HG03571 (cell line): ENCODE results near the gene GABRA4.
A peak's percentile ranks its signal among the peaks of the same experiment; 100 is the strongest.

ENCODE experiments used
- ATAC-seq: cut with Tn5 transposase; IDR thresholded peaks from one replicate; pipeline ENCODE4 v1.9.1; 2021; ENCODE audit not compliant: unreplicated experiment

Gene GABRA4

DNA sequence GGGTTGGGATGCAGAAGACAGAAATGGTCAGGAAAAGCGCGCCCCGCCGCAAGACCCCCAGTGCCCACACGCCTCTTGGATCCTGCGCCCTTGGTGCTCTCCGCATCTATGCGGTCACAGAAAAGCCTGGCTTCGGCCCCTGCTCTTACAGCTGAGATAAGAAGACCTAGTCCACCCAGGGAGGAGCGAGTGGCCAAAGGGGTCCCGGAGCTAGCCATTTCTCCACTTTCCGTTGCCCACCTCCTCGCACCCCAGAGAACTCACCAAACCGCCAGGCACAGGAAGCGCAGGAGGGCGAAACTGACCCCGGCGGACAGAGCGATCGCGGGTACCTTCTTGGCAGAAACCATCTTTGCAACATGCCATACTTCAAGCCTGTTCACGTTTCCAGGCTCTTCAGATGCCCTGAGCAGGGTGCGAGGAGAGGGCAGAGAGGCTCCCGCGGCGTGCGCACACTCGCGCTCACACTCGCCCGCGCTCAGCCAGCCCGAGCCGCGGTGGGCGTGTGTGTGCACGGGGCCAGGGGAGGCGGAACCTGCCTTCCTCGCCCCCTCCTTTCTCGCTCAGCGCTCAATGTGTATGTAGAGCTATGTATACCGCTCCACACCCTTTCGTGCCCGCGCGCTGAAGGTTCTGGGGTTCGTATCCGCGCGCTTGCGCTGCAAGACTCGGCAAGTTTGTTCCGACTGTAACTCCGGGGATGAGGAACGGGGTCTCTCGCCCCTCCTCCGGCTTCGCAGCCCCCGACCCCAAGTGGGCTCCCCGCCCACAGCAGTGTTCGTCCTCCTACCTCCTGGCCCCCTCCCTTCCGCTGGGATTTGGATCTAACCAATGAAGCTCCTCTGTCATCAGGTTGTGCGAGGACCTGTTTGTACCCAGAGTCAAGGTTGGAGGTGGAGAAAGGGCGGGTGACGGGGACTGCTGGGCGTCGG lies at the start of gene GABRA4:
Gene GABRA4, minus strand, starts transcription at position 507 of the 932 bp plus-strand sequence. Its CDS starts 157 bp downstream, at position 350.
- no peak for ATAC-seq

DNA sequence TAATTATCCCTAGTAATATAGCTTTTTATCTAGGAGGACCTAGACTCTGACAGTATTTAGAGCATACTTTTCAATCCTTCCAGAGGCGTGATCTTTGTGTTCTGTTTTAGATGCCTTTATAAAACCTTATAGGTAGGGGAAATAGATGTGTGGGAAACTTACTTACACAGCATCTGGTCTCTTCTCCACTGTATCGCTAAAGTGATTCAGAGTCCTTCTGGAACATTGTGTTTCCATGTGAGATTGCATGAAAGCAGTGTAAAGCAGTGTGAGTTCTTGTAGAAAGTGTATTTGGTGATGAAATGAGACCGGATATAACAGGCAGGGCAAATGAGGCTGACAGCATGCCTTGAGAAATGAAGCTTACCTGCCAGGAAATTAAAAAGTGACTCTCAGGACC lies 47.4 kb upstream of the GABRA4 start:
- no peak for ATAC-seq

DNA sequence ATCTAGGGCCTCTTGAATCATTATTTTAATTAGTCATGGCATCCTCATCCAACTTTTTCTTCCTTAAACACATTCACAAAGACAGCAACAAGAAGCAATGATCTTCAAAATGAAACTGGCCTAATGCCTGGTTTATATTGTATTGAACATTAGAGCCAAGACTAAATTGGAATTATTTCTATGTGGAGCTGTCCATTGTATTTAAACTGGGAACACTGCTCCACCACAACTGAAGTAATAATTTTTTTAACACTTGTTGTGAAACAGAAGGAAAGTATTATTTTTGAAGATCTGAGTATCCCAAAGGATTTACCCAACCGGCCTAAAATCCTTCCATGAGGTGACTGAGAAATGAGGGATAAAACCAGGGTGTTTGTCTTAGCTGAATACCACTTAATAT lies 44.9 kb upstream of the GABRA4 start:
- ATAC-seq: no peak

DNA sequence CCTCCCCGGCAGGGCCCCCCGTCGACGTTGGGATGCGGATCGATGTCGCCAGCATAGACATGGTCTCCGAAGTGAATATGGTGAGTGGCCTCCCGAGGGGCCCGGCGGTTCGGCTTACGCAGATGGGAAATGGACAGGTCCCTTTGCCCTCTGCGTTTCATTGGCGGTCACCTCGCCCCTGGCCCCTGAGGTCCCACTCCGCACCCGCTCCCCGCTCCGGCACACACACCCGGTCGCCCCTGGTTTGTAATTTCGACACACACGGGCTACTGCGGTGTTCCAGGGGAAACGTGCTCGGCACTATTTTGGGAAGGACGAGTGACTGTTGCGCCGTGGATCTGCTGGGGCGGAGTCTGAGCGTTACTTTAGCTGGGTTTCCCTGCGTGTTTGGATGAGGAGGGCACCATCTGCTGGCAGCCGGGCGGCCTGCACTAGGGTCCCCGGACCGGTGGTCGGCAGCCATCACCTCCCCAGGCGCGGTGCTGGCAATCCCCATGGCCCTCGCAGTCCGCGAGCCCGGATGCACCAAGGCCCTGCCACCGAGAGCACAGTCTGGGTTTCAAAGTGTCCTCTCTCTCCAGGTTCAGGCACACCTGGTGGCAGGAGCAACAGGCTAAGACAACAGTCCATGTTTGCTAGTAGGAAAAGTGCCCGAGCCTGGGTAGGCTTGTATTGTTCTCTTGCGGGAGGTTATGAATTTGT lies 39.2 kb upstream of the GABRA4 start:
- ATAC-seq: peak; percentile 88

DNA sequence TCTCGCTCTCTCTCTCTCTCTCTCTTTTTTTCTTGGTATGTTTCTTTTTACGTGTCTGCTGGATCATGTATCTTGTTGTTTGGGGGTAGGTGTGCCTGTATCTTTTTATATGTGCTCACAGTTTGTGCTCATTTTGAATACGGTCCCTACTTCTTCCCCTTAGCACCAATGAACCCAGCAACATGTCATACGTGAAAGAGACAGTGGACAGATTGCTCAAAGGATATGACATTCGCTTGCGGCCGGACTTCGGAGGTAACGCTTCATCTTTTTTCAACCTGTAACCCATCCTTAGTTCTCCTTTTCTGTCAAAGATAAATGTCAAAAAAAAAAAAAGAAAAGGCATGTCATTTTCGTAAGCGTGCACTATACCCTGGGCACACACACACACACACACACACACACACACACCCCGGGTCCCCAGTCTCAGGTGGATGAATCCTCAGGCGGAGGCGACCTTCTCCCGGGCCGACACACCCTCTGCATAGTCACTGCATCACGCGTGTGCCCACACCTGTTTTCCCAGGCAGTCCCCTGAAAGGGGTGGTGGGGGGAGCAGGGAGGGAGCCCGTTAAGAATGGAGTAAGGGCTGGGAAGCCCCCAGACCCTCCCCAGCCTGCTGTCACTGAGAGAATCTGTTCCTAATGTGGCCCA lies 38.5 kb upstream of the GABRA4 start:
- ATAC-seq: no peak

DNA sequence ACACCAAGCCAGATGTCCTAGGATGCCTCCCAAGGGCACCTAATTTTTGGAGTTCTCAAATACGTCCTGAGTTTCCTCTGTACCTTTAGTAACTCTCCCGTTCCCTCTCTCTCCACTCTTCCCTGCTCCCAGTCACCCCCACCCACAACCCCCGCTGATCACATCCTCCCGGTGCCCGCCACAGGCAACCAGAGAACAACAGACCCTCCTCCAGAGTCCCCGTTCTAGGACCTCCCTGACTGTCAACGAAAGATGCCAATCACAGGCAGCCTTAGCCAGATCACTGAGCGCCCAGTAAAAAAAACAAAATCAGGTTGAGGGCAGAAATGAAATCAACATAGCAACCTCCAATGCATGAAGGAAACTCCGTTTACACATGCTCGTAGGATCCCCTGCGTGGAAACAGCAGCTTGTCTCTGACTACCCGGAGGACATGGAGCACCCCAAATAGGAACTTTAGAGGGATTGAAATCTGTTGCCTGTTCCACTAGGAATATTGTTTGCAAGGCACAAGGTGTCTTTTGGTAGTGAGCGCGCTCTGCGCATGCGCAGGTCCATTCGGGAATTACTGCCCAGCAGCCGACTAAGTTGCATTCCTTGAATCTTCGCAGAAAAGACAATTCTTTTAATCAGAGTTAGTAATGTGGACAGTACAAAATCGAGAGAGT lies 37.8 kb upstream of the GABRA4 start, which contains the start of gene GABRB1:
Gene GABRB1, plus strand, starts transcription at position 557 of the 668 bp plus-strand sequence.
- ATAC-seq: no peak

DNA sequence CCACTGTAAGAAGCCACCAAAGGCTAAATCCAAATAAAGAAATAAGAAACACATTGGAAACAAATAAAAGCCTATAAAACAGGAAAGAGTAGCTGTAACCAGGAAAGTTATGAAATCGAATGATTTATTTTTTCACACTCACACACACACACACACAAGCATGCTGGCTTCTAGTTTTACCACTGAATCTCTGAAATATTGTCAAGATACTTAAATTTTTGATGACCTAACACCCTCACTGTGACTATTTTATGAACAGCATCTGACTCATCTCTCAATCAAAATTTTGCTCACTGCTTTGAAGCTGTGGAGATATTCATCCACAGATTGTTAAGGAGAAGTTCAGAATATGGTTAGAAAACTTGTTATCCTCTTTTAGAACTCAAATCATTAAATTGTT lies 24.1 kb upstream of the GABRA4 start:
- ATAC-seq: no peak

DNA sequence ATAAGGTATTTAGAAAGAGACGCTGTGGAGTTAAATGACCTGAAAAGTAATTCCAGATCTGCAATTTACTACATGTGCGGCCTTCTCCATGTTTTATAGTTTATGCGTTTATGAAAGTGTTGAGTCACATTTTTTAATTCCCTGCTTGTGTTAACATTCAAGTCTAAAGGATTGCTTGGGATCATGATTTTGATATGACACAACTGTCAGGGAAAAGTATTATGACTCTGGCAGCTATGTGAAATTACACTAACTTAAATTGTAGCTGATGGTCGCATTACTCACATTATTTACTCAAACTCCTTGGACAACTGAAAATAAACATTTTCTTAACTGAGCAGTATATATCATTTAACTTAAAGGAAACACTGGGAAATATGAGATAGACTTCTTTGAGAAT lies 23.7 kb upstream of the GABRA4 start:
- ATAC-seq: no peak

DNA sequence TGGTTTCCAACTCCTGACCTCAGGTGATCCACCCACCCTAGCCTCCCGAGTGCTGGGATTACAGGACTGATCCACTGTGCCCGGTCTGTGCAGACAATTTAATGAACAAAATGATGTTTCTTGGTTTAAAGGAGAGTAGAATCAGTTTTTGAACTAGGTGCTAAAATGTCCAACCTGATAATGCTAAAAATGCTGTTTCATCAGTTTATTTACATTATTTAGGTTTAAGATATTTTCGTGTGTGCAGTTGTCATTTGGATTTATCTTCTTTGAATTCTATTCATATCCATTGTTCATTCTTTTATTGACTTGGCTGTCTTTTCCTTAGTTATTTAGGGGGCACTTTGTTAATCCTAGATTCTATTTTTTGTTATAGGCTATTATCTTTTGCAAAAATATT lies 20.0 kb upstream of the GABRA4 start:
- no peak for ATAC-seq

DNA sequence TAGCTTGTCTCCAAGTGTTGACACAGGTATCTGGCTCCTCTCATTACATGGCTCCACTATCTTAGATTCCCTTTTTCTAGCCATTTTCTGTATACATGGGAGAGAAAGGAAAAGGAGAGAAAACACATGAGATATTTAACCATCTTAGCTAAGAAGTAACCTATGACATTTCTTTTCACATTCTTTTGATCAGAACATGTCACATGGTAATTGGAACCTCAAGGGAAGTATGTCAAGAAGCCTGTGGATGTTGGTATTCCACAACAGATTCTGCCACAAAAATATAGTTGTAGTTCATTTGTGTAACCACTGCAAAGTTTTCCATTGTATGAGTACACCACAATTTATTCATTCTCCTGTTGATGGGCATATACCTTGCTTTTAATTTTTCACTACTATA lies 19.3 kb upstream of the GABRA4 start:
- no peak for ATAC-seq

DNA sequence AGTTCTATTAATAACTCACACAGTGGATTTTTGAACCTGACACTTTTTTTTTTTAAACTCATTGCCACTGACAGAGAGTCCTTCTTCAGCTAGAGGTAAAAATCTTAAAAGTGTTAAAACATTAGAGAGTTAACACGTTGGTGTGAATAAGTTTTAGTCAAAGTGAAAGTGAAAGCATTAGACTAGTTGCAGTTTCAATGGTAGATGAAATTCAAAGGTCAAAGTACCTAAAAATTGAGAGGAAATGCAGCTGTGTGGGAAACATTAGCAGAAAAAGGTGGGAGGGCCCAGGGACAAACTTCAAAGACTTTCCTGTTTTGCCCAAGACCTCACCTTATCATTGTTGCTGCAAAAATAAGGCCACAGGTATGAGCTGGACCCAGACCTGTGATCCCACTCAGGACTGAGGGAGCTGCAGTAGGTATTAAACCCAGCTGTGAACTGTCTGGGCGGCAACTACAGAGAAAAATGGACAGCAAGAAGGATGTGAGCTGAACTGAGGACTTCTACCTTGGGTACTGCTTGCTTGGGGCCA lies 17.6 kb upstream of the GABRA4 start:
- peak; percentile 94 for ATAC-seq

DNA sequence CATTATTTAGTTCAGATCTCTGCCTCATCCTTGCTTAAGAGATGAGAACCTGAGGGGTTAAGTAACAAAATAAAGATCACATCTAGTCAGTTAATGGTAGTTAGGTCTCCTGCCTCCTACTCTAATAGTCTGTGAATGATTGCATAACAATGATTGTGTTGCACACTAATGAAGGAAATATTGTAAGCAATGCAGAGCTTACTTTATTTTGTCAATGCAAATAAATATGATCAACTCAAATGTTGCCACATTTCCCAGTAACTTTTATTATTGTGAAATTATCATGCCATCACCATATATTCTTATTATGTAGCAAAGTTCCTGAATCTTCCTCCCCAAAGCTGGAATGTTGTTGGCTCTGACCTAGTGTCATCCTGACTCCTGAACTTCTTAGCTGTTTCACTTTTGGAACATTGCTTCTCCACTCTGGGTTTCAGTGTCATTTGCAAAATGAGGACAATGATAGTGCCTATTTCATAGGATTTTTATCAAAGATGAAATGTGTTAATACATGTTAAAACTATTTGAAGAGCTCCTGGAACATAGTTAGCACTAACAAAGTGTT lies 17.0 kb upstream of the GABRA4 start:
- ATAC-seq: no peak

DNA sequence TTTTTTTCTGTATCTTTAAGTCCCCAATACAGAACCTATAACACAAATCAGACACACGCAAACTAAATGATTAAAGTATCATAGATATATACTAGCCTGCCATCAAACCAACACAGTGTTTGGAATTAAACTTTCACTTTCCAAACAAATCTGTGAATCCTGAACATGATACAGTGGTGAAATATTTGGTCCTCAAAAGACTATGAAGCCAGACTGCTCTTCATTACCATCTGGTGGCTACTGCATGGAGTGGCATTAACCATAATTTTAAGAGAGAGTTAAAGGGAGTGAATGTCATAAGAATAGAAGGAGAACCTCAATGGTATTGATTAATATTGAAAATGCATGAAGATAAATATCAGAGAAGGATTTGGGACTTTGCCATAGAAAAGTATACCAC lies 9.2 kb upstream of the GABRA4 start:
- no peak for ATAC-seq

DNA sequence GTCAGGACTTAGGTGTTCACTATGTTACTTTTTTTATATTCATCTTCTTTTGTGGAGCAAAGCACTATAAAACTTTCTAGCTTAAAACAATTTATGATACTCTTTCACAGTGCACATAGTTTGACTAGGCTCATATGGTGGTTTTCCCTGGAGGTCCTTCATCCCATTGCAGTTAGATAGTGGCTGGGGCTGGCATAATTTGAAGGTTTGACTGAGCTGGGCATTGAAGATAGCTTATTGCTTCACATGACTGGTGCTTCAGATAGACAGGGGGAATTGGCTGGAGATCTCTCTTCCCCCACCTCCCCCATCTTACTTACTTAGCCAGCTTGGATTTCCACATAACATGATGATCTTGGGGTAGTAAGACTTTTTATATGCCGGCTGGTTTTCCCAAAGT lies 7.0 kb upstream of the GABRA4 start:
- ATAC-seq: no peak

DNA sequence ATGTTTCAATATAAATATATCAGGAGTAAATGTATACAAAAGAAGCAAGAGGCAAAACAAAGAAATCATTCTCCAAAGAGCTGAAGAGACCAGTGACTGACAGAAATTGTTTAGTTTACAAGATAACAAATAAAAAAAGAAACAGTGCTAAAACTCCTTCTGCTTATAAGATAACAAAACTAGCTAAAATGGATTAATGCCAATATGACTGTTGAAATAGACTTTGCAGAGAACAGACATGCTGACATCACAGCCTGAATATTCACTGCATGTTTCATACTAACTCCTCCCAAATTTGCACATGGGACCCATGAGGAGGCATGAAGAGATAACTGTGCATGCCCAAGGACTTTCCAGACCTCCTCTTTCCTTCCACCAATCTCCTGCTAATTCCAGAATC lies 6.2 kb upstream of the GABRA4 start:
- ATAC-seq: no peak

DNA sequence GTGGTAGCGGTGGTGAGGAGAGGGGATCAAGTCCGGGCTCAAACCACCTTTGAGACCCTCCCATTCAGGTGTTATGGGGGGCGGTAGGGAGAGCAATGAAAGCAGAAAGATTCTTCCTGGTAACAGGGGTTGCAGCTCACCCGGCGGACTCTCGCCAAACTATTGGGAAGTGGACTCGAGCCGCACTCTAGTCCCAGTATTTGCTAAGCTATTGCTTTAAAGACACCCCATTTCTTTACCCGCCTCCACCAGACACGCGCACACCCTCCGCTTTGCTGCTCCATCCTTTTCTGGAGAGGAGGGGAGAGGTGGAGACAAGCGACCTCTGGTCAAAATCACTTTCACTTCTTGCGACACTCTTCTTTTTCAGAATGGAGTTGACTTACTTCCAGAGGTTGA lies 625 bp upstream of the GABRA4 start:
- ATAC-seq: no peak

DNA sequence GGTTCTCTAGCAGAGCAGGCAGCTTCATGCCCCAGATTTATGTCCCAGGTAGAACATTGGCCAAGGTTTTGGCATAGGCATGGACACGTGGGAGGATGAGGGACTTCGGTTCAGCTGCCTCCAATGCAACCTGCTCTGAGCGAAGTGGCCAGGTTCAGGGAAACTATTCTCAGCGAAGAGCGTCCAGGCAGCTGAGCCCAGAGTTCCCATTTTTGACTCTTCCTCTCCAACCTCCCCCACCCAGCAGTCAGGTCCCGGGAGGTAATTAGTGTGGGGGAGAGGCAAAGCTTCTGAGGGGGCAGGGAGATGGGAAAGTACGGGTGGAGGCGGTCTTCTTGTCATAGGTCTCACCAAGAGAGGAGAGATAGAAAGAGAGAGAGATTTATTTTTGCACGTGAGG lies 1.0 kb downstream of the GABRA4 start:
- ATAC-seq: no peak

DNA sequence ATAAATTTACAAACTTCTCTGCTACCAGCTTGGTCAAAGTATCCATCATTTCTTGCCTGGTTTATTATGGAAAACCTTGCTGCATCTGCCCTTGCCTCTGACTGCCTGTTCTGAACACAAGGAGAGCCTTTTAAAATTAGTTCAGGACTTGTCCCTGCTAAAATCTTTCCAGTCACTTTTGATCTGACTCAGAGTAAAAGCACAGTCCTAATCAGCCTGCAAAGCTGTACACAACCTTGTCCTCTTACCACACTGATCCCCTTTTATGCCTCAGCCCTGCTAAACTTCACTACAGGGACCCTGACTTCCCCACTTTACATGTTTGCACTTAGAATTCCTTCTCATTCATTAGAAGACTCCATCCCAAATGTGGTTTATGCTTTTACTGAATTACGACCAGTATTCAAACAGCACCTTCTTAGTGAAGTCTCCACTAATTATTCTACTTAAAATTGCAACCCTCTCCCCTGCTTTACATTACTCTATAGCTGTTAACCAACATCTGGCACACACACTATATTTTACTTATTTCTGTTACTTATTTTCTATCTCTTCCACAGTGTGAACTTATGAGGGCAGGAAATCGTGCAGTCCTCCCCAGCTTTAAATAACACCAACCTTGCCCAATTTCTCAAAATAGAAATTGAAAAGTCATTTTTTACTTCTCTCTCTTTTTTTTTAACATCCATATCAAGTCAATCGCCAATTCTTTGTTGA lies 6.3 kb downstream of the GABRA4 start:
- ATAC-seq: no peak

DNA sequence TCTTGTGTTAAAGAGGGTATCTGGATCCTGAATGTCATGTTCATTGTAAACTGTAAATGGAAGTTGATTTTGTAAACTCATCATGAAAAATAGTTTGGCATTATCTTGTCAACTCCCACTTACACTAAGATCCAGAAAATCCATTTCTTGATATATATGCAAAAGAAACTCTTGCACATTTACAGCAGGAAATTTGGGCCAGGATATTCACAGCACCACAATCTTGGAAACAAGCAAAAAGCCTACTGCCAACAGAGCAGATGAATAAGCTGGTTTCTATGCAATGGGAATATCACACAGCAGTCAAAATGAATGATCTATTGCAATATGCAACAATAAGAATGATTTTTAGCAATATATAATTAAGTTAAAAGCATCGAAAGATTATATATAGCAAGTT lies 8.6 kb downstream of the GABRA4 start:
- no peak for ATAC-seq

DNA sequence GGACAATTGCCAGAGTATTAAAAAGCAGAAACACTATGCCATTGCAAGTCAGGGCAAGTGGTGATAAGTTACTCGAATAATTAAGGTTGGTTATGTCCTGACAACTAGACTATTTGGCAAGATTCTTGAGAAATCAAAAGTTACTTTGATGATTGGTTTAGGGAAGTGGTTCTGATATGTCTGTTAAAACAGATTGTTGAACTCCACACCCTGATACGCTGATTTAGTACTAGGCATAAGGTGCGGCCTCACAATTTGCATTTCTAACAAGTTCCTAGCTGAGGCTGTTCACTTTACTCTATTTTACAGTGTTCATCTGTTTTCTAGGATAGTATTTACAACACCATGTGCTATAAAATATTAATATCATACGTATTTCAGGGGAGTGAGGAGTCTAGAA lies 12.5 kb downstream of the GABRA4 start:
- no peak for ATAC-seq
